DOHH2 (cell line): ENCODE data around the gene FAM153A.
"Not testable (repeated sequence)": the region's sequence is repeated elsewhere in the genome, so short reads cannot be mapped to it uniquely, and the experiment has no call there.

Source experiments
- H3F3A ChIP-seq: fragments of 200-600 bp; sonication (generic), shearing (Covaris generic); 2 replicates; pipeline ENCODE4 v1.6.0; 2016; ENCODE audit warnings: antibody characterized with exemption, mild to moderate bottlenecking; ENCODE audit not compliant: control insufficient read depth, insufficient read depth
- H3K27ac ChIP-seq: fragments of 200-600 bp; sonication (generic); 2 replicates; pipeline ENCODE4 v1.5.1; 2014; ENCODE audit warnings: low read depth, mild to moderate bottlenecking, low read length, moderate library complexity
- H3K27me3 ChIP-seq: fragments of 200-600 bp; sonication (generic); 2 replicates; pipeline ENCODE4 v1.6.1; 2014; ENCODE audit warnings: mild to moderate bottlenecking, low read length, mixed read lengths; ENCODE audit not compliant: control insufficient read depth
- H3K36me3 ChIP-seq: fragments of 200-600 bp; sonication (generic); 2 replicates; pipeline ENCODE4 v1.6.1; 2014; ENCODE audit warnings: mild to moderate bottlenecking, low read length, moderate library complexity, mixed read lengths; ENCODE audit not compliant: control insufficient read depth
- H3K4me1 ChIP-seq: fragments of 200-600 bp; sonication (generic); 2 replicates; pipeline ENCODE4 v1.6.1; 2014; ENCODE audit warnings: mild to moderate bottlenecking, low read length, mixed read lengths; ENCODE audit not compliant: control insufficient read depth
- H3K4me2 ChIP-seq: fragments of 200-600 bp; sonication (generic); 2 replicates; pipeline ENCODE4 v1.6.0; 2014; ENCODE audit warnings: mild to moderate bottlenecking, low read length, moderate library complexity
- H3K4me3 ChIP-seq: fragments of 200-600 bp; sonication (generic); 2 replicates; pipeline ENCODE4 v1.5.1; 2014; ENCODE audit warnings: mild to moderate bottlenecking, low read length, mixed read lengths
- H3K79me2 ChIP-seq: fragments of 200-600 bp; sonication (generic); 2 replicates; pipeline ENCODE4 v1.6.1; 2014; ENCODE audit warnings: mild to moderate bottlenecking, low read length, mixed read lengths; ENCODE audit not compliant: control insufficient read depth
- H3K9me2 ChIP-seq: fragments of 200-600 bp; sonication (generic); replicated peaks from 2 replicates; pipeline ENCODE4 v1.6.1; 2014; ENCODE audit warnings: mild to moderate bottlenecking, low read length, mixed read lengths; ENCODE audit not compliant: control insufficient read depth
- H3K9me3 ChIP-seq: fragments of 200-600 bp; sonication (generic); 2 replicates; pipeline ENCODE4 v1.6.1; 2014; ENCODE audit warnings: antibody characterized with exemption, low read length, mixed read lengths; ENCODE audit not compliant: control insufficient read depth, insufficient read depth
- H4K20me1 ChIP-seq: fragments of 200-600 bp; sonication (generic); 2 replicates; pipeline ENCODE4 v1.6.0; 2014; ENCODE audit warnings: low read depth, mild to moderate bottlenecking, antibody characterized with exemption, low read length, moderate library complexity; ENCODE audit not compliant: control insufficient read depth, insufficient read depth

FAM153A gene

GRCh38 chr5:177782792-177783633, at the start of gene FAM153A:
Gene FAM153A (minus strand): TSS chr5:177782899.
- not testable (repeated sequence) for H3K36me3 ChIP-seq, H3K4me2 ChIP-seq, H3K4me3 ChIP-seq, H3F3A ChIP-seq, H3K27ac ChIP-seq, H3K9me3 ChIP-seq, H3K79me2 ChIP-seq, H3K4me1 ChIP-seq, H3K27me3 ChIP-seq, H4K20me1 ChIP-seq, H3K9me2 ChIP-seq

GRCh38 chr5:177832287-177832686, 49.6 kb upstream of the FAM153A start:
- not testable (repeated sequence) for H3K79me2 ChIP-seq, H3K4me2 ChIP-seq, H3K36me3 ChIP-seq, H3K9me3 ChIP-seq, H3K9me2 ChIP-seq, H3F3A ChIP-seq, H3K4me3 ChIP-seq, H3K27me3 ChIP-seq, H3K27ac ChIP-seq, H3K4me1 ChIP-seq, H4K20me1 ChIP-seq

GRCh38 chr5:177826073-177826472, 43.4 kb upstream of the FAM153A start:
- not testable (repeated sequence) for H3K79me2 ChIP-seq, H3F3A ChIP-seq, H3K4me2 ChIP-seq, H3K4me3 ChIP-seq, H3K4me1 ChIP-seq, H3K9me2 ChIP-seq, H3K9me3 ChIP-seq, H3K27me3 ChIP-seq, H3K36me3 ChIP-seq, H4K20me1 ChIP-seq, H3K27ac ChIP-seq

GRCh38 chr5:177824776-177825175, 42.1 kb upstream of the FAM153A start:
- not testable (repeated sequence) for H3F3A ChIP-seq, H3K4me1 ChIP-seq, H3K27me3 ChIP-seq, H3K27ac ChIP-seq, H3K9me3 ChIP-seq, H3K4me2 ChIP-seq, H3K79me2 ChIP-seq, H3K4me3 ChIP-seq, H4K20me1 ChIP-seq, H3K36me3 ChIP-seq, H3K9me2 ChIP-seq

- not testable (repeated sequence) for H3K4me3 ChIP-seq, H4K20me1 ChIP-seq, H3K27me3 ChIP-seq, H3K9me3 ChIP-seq, H3K4me1 ChIP-seq, H3K27ac ChIP-seq, H3K4me2 ChIP-seq, H3K9me2 ChIP-seq, H3K79me2 ChIP-seq, H3K36me3 ChIP-seq, H3F3A ChIP-seq
These were observed 39.8 kb upstream of the FAM153A start for GRCh38 chr5:177822489-177822888.

DNA sequence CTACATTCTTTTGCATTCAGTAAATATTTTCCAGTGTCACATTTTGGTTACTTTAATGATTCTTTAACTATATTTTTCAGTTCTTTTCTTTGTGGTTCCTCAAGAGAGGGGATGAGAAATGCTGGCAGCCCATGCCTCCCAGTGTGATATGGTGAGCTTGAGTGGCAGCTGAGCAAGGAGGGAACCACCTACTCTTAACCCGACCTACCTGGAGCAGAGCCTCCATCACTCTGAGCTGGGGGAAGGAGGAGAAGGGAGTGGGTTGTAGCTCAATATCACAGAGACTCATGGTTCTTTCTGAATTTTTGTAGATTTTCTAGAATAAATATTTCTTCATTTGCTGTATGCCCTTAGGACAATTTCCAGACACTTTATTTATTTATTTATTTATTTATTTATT, 37.0 kb upstream of the FAM153A start:
- not testable (repeated sequence) for H3K9me2 ChIP-seq, H3K36me3 ChIP-seq, H3K27me3 ChIP-seq, H3K9me3 ChIP-seq, H3K79me2 ChIP-seq, H3K4me2 ChIP-seq, H3K4me3 ChIP-seq, H3K27ac ChIP-seq, H4K20me1 ChIP-seq, H3F3A ChIP-seq, H3K4me1 ChIP-seq

- not testable (repeated sequence) for H3K36me3 ChIP-seq, H3K4me3 ChIP-seq, H3K4me1 ChIP-seq, H3K9me2 ChIP-seq, H3F3A ChIP-seq, H3K27me3 ChIP-seq, H4K20me1 ChIP-seq, H3K4me2 ChIP-seq, H3K79me2 ChIP-seq, H3K27ac ChIP-seq, H3K9me3 ChIP-seq
These were observed 30.2 kb upstream of the FAM153A start for GRCh38 chr5:177812814-177813425.

DNA sequence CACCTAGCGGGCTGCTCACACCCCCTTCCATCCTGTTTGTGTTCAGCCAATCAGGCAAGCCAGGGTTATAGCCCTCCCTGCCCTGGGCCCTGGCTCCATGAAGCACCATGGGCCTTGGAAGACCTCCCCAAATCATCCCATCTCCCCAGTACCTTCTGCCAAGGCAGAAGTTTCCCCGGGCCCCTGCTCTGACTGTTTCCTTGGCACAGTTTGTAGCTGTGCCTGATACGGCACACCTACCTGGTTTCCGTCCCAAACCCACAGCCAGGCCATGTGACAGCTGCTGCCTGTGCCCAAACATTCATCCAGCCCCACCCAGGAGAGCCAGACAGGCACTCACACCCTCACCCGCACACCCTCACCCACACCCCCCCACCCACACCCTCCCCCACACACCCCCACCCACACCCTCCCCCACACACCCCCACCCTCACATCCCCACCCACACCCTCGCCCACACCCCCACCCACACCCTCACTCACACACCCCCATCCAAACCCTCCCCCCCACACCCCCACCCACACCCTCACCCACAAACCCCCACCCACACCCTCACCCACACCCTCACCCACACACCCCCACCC, 29.6 kb upstream of the FAM153A start:
- H3K9me3 ChIP-seq, H4K20me1 ChIP-seq, H3F3A ChIP-seq, H3K4me3 ChIP-seq, H3K79me2 ChIP-seq, H3K9me2 ChIP-seq, H3K4me1 ChIP-seq, H3K27ac ChIP-seq, H3K36me3 ChIP-seq, H3K4me2 ChIP-seq, H3K27me3 ChIP-seq: not testable (repeated sequence)
